A673 (cell line): ENCODE data around the gene OPRM1.

Source experiments
- CTCF ChIP-seq: fragments of 300-800, 200-600 bp; sonication (generic); conservative IDR thresholded peaks from 2 replicates; pipeline ENCODE4 v1.5.1; 2017; ENCODE audit warnings: low read depth, mild to moderate bottlenecking, antibody characterized with exemption, low read length, moderate library complexity, mixed read lengths
- EZH2 ChIP-seq: fragments of 200-600 bp; sonication (generic); IDR thresholded peaks from 2 replicates; pipeline ENCODE4 v1.6.1; 2017; ENCODE audit warnings: borderline replicate concordance, low read depth, mild to moderate bottlenecking, mixed read lengths, antibody characterized with exemption, low read length; ENCODE audit not compliant: poor library complexity, severe bottlenecking

- TF ChIP-seq CTCF (no peak), EZH2 (no peak)
Observed at GRCh38 chr6:154111025-154111424, 72.0 kb downstream of the OPRM1 start.
